HPDE6-E6E7 (cell line): ENCODE measurements around the gene BEGAIN.
"Not testable (repeated sequence)": the region's sequence is repeated elsewhere in the genome, so short reads cannot be mapped to it uniquely, and the experiment has no call there.

Source experiments
- DNase-seq: peaks from one replicate; pipeline ENCODE4 v3.0.0; 2011; ENCODE audit warnings: missing footprints; ENCODE audit errors: extremely low spot score

Gene BEGAIN

GRCh38 chr14:100523131-100523842 lies 63.9 kb downstream of the BEGAIN start:
- no peak for DNase-seq

- no peak for DNase-seq
Observed at GRCh38 chr14:100522616-100523099, 64.6 kb downstream of the BEGAIN start.

GRCh38 chr14:100506053-100506452 lies 81.2 kb downstream of the BEGAIN start:
- DNase-seq = not testable (repeated sequence)

- no peak for DNase-seq
Observed at GRCh38 chr14:100504372-100505078, 82.7 kb downstream of the BEGAIN start.

- no peak for DNase-seq
Observed at GRCh38 chr14:100503251-100503650, 84.0 kb downstream of the BEGAIN start.

- no peak for DNase-seq
Observed at GRCh38 chr14:100502622-100503220, 84.5 kb downstream of the BEGAIN start.

- no peak for DNase-seq
Observed at GRCh38 chr14:100500128-100500527, 87.1 kb downstream of the BEGAIN start.

- DNase-seq = no peak
Observed at GRCh38 chr14:100498068-100498467, 89.1 kb downstream of the BEGAIN start.

- no peak for DNase-seq
Observed at GRCh38 chr14:100495917-100496316, 91.3 kb downstream of the BEGAIN start.

GRCh38 chr14:100494645-100495044 lies 92.6 kb downstream of the BEGAIN start:
- no peak for DNase-seq

- no peak for DNase-seq
Observed at GRCh38 chr14:100490252-100490651, 97.0 kb downstream of the BEGAIN start.

- no peak for DNase-seq
Observed at GRCh38 chr14:100488057-100488456, 99.2 kb downstream of the BEGAIN start.

GRCh38 chr14:100487304-100487703 lies 99.9 kb downstream of the BEGAIN start:
- no peak for DNase-seq
